ENCODE data around the gene FLVCR1.
"Not testable (repeated sequence)": the region's sequence is repeated elsewhere in the genome, so short reads cannot be mapped to it uniquely, and the experiment has no call there.

The FLVCR1 gene

GRCh38 chr1:212857992-212858460 lies at the start of gene FLVCR1:
TSS of gene FLVCR1 (plus strand) at chr1:212858275. CDS start at chr1:212858453, 178 bp downstream.
- peak; percentile 98 for DNase-seq

GRCh38 chr1:212814537-212815334 lies 43.3 kb upstream of the FLVCR1 start:
- DNase-seq: peak; percentile 46

GRCh38 chr1:212816567-212817278 lies 41.4 kb upstream of the FLVCR1 start:
- no peak for DNase-seq

- peak; percentile 32 for DNase-seq
Observed at GRCh38 chr1:212819726-212820125, 38.3 kb upstream of the FLVCR1 start.

GRCh38 chr1:212820969-212821368 lies 37.1 kb upstream of the FLVCR1 start:
- no peak for DNase-seq

GRCh38 chr1:212822956-212823355 lies 35.1 kb upstream of the FLVCR1 start:
- DNase-seq: no peak

- no peak for DNase-seq
Observed at GRCh38 chr1:212824201-212824600, 33.9 kb upstream of the FLVCR1 start.

GRCh38 chr1:212825798-212826452 lies 32.1 kb upstream of the FLVCR1 start:
- DNase-seq: no peak

- DNase-seq: no peak
Observed at GRCh38 chr1:212827171-212827776, 30.8 kb upstream of the FLVCR1 start.

- DNase-seq: no peak
Observed at GRCh38 chr1:212827831-212828278, 30.2 kb upstream of the FLVCR1 start.

GRCh38 chr1:212828395-212828794 lies 29.7 kb upstream of the FLVCR1 start:
- DNase-seq: no peak

- not testable (repeated sequence) for DNase-seq
Observed at GRCh38 chr1:212833211-212834207, 24.6 kb upstream of the FLVCR1 start.

GRCh38 chr1:212838145-212838544 lies 19.9 kb upstream of the FLVCR1 start:
- no peak for DNase-seq

- DNase-seq: not testable (repeated sequence)
Observed at GRCh38 chr1:212844521-212844920, 13.6 kb upstream of the FLVCR1 start.

GRCh38 chr1:212847549-212847948 lies 10.5 kb upstream of the FLVCR1 start, which contains the start of gene SPATA45:
TSS of gene SPATA45 (minus strand) at chr1:212847649. CDS start at chr1:212836149, 11,500 bp downstream.
- no peak for DNase-seq

- DNase-seq: no peak
Observed at GRCh38 chr1:212852105-212852688, 5.9 kb upstream of the FLVCR1 start.

- DNase-seq: no peak
Observed at GRCh38 chr1:212853658-212854057, 4.4 kb upstream of the FLVCR1 start.

GRCh38 chr1:212856755-212857154 lies 1.3 kb upstream of the FLVCR1 start:
- DNase-seq: no peak

GRCh38 chr1:212858461-212859265 lies 588 bp downstream of the FLVCR1 start:
- peak; percentile 64 for DNase-seq
